ENCODE data around the gene CIRBP. TPM values are rescaled to one million over a fixed set of nuclear protein-coding genes. Genes with fewer than 3 reads are reported as not detected.
"Not testable (repeated sequence)": the region's sequence is repeated elsewhere in the genome, so short reads cannot be mapped to it uniquely, and the experiment has no call there.

CIRBP gene
- polyA plus RNA-seq, 1 donor: 564 TPM

DNA sequence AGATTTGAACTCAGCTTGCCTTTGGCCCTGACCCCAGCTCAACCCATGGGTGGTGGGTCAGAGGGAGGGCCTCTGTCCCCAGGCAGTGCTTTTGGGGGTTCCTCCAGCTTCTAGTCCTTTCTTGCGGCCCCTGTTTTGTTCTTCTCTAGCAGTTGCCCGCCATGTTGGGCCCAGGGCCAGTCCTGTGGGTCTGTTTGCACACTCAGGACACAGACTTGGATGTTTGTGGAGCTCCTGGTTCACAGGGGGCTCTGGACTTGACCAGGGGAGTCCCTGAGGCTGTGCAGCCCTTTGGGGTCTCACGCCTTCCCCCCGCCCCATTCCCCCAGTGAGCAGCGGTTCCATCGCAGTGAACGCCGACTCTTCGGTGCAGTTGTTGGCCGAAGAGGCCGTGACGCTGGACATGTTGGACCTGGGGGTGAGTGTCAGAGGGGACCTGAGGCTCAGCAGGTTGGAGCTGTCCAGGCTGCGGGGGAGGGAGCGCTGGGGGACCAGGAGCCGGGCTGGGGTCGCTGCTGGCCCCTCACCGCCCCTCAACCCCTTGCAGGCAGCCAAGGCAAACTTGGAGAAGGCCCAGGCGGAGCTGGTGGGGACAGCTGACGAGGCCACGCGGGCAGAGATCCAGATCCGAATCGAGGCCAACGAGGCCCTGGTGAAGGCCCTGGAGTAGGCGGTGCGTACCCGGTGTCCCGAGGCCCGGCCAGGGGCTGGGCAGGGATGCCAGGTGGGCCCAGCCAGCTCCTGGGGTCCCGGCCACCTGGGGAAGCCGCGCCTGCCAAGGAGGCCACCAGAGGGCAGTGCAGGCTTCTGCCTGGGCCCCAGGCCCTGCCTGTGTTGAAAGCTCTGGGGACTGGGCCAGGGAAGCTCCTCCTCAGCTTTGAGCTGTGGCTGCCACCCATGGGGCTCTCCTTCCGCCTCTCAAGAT, 25.1 kb upstream of the CIRBP start:
- Histone ChIP-seq H3K9me3 (ENCODE audit: control insufficient read depth, low read depth, low read length) (no peaks in the 10 kb centered on the region), H3K36me3 (ENCODE audit: control insufficient read depth, insufficient read depth, low read length) (peaks cover 3% of the 10 kb centered on the region), H3K4me3 (ENCODE audit: low read length) (peak overlapping the region; percentile 31), H3K27ac (ENCODE audit: low read length) (peak overlapping the region; percentile 98), H3K4me1 (ENCODE audit: control insufficient read depth, insufficient read depth, low read length) (peaks cover 67% of the 10 kb centered on the region), H3K27me3 (ENCODE audit: control insufficient read depth, insufficient read depth, low read length) (no peaks in the 10 kb centered on the region)
- WGBS (ENCODE audit: insufficient coverage, low lambda C conversion rate): no CpG with 5 or more reads among the region's 33 CpGs
- peak; percentile 84 to 85 for DNase-seq

DNA sequence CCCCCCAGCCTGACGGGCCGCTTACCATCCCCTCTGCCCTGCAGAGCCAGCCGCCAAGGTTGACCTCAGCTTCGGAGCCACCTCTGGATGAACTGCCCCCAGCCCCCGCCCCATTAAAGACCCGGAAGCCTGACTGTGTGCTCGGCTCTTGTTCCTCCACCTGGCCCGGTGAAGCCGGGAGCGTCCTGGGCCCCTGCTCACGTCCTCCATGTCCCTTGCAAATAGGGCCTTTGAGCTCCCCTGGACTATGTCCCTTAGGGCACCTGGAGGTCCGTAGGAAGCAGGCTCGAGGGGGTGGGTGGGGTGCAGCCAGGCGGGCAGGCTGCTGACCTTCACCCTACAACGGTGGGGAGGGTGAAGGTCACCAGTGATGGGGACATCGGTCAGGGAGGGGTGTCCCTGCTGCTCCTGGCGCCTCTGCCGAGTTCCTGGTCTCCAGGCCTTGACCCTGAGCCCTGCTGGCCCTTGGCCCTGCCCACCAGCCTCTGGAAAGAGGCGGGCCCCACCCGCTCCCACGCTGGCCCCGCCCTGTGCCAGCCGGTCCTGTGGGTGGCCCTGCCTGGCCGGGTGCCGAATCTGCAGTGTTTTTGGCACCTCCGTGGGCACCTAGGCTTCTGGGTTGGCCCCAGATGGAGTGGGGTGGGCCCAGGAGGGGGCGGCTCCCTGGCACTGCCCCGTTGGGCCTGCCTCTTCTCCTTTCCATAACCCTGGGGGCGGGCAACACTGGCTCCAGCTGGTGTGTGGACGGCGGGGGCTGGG, 24.3 kb upstream of the CIRBP start:
- DNase-seq: peak; percentile 80 to 92
- Histone ChIP-seq H3K27ac (ENCODE audit: low read length) (peak overlapping the region; percentile 98), H3K9me3 (ENCODE audit: control insufficient read depth, low read depth, low read length) (no peaks in the 10 kb centered on the region), H3K27me3 (ENCODE audit: control insufficient read depth, insufficient read depth, low read length) (no peaks in the 10 kb centered on the region), H3K4me3 (ENCODE audit: low read length) (peak overlapping the region; percentile 31), H3K36me3 (ENCODE audit: control insufficient read depth, insufficient read depth, low read length) (peaks cover 3% of the 10 kb centered on the region), H3K4me1 (ENCODE audit: control insufficient read depth, insufficient read depth, low read length) (peaks cover 61% of the 10 kb centered on the region)
- no CpG with 5 or more reads among the region's 31 CpGs for WGBS (ENCODE audit: insufficient coverage, low lambda C conversion rate)

DNA sequence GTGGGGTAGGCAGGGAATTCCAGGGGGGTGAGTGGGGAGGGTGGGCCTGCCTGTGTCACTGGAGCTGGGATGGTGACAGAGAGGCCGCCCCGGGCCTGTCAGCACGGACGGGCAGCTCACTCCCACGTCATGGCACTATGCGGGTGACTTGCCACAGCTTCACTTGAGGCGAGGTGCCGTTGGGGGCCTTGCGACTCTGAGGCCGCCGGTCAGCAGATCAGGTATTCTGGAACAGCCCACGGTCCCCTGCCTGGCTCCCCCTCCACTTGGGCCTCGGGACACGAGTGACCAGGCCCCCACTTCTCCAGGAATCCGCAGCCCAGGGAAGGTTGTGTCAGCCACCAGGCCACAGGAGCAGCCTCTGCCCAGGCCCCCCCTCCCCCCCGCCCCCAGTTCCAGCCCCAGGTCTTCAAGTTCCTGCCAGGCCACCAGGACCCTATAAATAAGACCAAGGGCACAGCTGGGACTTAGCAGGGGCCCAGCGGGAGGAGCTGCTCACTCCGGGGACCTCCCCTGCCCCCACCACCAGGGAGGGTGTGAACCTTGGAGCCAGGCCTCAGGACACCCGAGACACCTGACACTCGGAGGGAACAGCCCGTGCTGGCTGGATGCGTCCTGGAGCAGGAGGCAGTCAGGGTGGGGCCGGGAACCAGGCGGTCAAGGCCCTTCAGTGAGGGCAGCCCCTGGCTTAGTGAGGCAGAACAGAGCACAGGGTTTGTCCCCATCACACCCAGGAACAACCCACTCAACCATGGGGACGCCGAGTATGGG, 23.5 kb upstream of the CIRBP start:
- Histone ChIP-seq H3K27ac (ENCODE audit: low read length) (peak overlapping the region; percentile 98), H3K4me1 (ENCODE audit: control insufficient read depth, insufficient read depth, low read length) (peaks cover 59% of the 10 kb centered on the region), H3K4me3 (ENCODE audit: low read length) (peak overlapping the region; percentile 31), H3K9me3 (ENCODE audit: control insufficient read depth, low read depth, low read length) (no peaks in the 10 kb centered on the region), H3K27me3 (ENCODE audit: control insufficient read depth, insufficient read depth, low read length) (no peaks in the 10 kb centered on the region), H3K36me3 (ENCODE audit: control insufficient read depth, insufficient read depth, low read length) (peaks cover 4% of the 10 kb centered on the region)
- WGBS (ENCODE audit: insufficient coverage, low lambda C conversion rate): no CpG with 5 or more reads among the region's 26 CpGs
- DNase-seq: peak; percentile 90 to 96

DNA sequence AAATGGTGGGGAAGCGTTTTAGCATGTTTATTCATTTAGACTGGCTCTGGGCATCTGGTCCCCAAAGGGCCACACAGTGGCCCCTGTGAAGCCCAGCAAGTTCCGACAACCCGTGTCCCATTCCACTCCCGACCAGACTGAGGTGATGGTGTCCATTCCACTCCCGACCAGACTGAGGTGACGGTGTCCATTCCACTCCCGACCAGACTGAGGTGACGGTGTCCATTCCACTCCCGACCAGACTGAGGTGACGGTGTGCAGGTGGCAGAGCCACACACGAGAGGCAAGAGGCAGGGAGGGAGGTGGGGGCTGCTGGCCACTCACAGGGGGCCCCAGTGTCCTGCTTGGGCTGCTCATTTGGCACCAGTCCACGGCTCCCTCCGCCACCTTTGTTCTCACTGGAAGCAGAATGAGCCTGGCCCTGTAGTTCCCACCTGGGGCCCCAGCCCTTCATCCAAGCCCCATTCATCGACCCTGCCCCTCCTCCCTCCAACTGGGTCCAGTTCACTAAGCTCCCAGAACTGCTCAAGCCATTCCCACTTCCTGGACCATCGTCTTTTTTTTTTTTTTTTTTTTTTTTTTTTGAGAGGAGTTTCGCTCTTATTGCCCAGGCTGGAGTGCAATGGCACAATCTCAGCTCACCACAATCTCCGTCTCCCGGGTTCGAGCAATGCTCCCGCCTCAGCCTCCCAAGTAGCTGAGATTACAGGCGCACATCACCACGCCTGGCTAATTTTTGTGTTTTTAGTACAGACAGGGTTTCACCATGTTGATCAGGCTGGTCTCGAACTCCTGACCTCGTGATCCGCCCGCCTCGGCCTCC, 22.7 kb upstream of the CIRBP start:
- WGBS (ENCODE audit: insufficient coverage, low lambda C conversion rate): no CpG with 5 or more reads among the region's 27 CpGs
- H3K4me3 ChIP-seq (ENCODE audit: low read length); H3K9me3 ChIP-seq (ENCODE audit: control insufficient read depth, low read depth, low read length); H3K36me3 ChIP-seq (ENCODE audit: control insufficient read depth, insufficient read depth, low read length); H3K27me3 ChIP-seq (ENCODE audit: control insufficient read depth, insufficient read depth, low read length): not testable (repeated sequence)
- Histone ChIP-seq H3K27ac (ENCODE audit: low read length) (peak overlapping the region; percentile 98), H3K4me1 (ENCODE audit: control insufficient read depth, insufficient read depth, low read length) (peaks cover 52% of the 10 kb centered on the region)
- DNase-seq: peak; percentile 60 to 91

DNA sequence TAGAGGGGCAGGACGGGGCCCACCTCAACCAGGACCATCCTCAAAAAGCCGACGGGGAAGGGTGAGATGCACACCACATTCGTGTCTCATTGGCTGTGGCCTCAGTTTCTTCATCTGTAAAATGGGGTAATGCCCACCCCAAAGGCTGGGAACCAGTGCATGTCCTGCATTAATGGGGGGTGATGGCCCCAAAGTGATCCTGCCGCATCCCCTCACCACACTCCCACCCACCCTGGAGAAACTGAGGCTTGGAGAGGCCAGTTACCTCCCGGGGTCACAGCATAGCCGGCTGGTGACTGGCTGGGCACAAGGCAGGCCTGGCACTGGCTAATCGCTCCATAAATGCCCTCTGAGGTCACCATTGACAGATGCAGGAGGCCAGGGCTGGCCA, 21.4 kb upstream of the CIRBP start:
- Histone ChIP-seq H3K4me1 (ENCODE audit: control insufficient read depth, insufficient read depth, low read length) (peaks cover 45% of the 10 kb centered on the region), H3K27ac (ENCODE audit: low read length) (peak overlapping the region; percentile 100), H3K4me3 (ENCODE audit: low read length) (peak overlapping the region; percentile 85), H3K27me3 (ENCODE audit: control insufficient read depth, insufficient read depth, low read length) (no peaks in the 10 kb centered on the region), H3K36me3 (ENCODE audit: control insufficient read depth, insufficient read depth, low read length) (peaks cover 16% of the 10 kb centered on the region), H3K9me3 (ENCODE audit: control insufficient read depth, low read depth, low read length) (no peaks in the 10 kb centered on the region)
- WGBS (ENCODE audit: insufficient coverage, low lambda C conversion rate): no CpG with 5 or more reads among the region's 8 CpGs
- no peak for DNase-seq

DNA sequence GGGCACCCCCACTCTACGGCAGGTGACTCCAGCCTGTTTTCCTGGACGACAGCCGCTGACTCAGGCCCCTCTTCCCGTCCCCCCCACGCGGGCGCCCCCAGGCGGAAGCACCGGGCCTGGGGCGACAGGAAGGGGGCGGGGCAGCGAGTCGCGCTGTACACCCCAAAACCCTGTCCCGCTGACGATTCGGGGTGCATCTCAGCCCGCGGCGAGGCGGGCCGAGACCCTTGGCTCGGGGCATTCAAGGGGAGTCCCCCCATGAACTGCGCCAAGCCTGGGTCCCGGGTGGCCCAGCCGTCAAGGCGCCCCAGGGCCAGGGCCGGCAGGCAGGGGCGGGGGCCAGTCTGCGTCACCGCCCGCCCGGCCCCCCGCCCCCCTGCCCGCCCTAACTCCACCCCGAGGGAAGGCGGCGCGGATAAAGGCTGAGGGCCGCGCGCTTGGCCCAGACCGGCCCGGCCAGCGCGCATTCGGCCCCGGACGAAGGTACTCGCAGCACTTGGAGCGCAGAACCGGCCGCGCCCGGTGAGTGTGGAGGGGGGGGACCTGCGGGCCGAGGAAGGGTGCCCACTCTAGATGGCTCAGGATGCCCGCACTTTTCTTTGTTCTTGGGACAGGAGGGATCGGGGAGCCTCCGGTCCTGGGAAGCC, 20.9 kb upstream of the CIRBP start, which contains the start of gene MIDN:
Gene MIDN, plus strand, starts transcription at position 445 of the 647 bp plus-strand sequence. CDS start 1,714 bp downstream, outside the sequence.
- H3K36me3 ChIP-seq (ENCODE audit: control insufficient read depth, insufficient read depth, low read length): peaks cover 16% of the 10 kb centered on the region

DNA sequence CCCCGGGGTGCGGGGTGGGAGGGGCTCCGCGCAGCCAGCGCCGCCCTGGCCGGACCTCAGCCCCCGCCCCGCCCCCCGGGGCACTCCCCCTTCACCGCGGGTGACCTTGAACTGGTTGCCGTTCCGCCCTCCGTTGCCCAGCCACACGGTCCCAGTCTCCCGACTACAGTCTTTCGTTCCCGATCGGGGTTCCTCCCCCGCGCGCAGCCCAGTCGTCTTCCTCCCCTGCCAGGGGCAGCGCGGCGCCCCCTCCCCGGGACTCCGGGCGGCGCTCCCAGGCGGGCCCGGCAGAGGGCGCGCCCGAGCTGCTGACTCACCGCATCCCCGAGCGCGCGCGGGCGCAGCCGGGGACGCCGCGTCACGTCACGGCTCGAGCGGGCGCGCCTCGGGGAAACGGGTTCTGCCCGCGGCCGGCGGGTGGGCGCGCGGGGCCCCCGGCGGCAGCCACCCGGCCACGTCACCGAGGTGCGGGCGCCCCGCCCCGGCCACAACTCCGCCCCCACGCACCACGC, 20.3 kb upstream of the CIRBP start:
- DNase-seq: peak in 1 of 2 donors; percentile 61
- Histone ChIP-seq H3K27ac (ENCODE audit: low read length) (peak overlapping the region; percentile 100), H3K4me3 (ENCODE audit: low read length) (peak overlapping the region; percentile 85), H3K9me3 (ENCODE audit: control insufficient read depth, low read depth, low read length) (no peaks in the 10 kb centered on the region), H3K36me3 (ENCODE audit: control insufficient read depth, insufficient read depth, low read length) (peaks cover 19% of the 10 kb centered on the region), H3K4me1 (ENCODE audit: control insufficient read depth, insufficient read depth, low read length) (peaks cover 43% of the 10 kb centered on the region), H3K27me3 (ENCODE audit: control insufficient read depth, insufficient read depth, low read length) (no peaks in the 10 kb centered on the region)
- WGBS (ENCODE audit: insufficient coverage, low lambda C conversion rate): no CpG with 5 or more reads among the region's 74 CpGs

More for the DNA sequence above, 20.9 kb upstream of the CIRBP start, which contains the start of gene MIDN:
- H3K27me3 ChIP-seq (ENCODE audit: control insufficient read depth, insufficient read depth, low read length): no peaks in the 10 kb centered on the region
- H3K4me1 ChIP-seq (ENCODE audit: control insufficient read depth, insufficient read depth, low read length): peaks cover 41% of the 10 kb centered on the region
- no peaks in the 10 kb centered on the region for H3K9me3 ChIP-seq (ENCODE audit: control insufficient read depth, low read depth, low read length)
- WGBS (ENCODE audit: insufficient coverage, low lambda C conversion rate): no CpG with 5 or more reads among the region's 60 CpGs
- peak; percentile 77 to 91 for DNase-seq
- peak within 1 kb of the TSS; percentile 85 for H3K4me3 ChIP-seq (ENCODE audit: low read length)
- H3K27ac ChIP-seq (ENCODE audit: low read length): peak within 1 kb of the TSS; percentile 100

DNA sequence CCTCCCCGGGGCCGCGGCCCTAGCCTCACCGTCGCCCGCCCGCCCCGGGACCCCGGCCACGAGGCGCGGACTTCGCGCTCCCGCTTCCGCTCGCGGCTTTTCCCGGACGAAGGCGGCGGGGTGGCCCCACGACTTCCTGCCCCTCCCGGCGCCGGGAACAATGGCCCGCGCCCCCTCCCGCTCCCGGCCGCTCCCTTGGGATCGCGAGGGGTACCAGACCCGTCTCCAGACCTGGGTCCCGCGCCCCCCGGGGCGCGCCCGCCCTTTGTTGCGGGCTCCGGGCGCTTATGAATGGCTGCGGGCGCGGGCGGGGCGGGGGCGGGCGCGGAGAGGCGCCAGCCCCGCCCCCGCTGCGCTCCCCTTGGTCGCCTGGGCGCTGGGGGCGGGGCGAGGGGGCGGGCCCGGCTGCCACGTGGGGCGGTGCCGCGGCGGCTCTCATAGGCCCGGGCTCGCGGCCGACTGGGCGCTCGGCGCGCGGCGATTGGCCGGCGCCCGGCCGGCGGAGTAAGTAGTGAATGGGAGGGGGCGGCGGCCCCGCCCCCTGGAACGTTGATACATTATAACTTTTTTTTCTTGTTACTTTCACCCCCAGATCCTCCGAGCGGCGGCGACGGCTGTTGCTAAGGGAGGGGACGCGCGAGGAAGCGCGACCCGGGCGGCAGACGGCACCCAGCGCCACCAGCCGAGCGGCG, 19.7 kb upstream of the CIRBP start:
- WGBS (ENCODE audit: insufficient coverage, low lambda C conversion rate): no CpG with 5 or more reads among the region's 102 CpGs
- peak; percentile 97 to 98 for DNase-seq
- Histone ChIP-seq H3K36me3 (ENCODE audit: control insufficient read depth, insufficient read depth, low read length) (peaks cover 21% of the 10 kb centered on the region), H3K27me3 (ENCODE audit: control insufficient read depth, insufficient read depth, low read length) (no peaks in the 10 kb centered on the region), H3K9me3 (ENCODE audit: control insufficient read depth, low read depth, low read length) (no peaks in the 10 kb centered on the region), H3K4me1 (ENCODE audit: control insufficient read depth, insufficient read depth, low read length) (peaks cover 41% of the 10 kb centered on the region), H3K27ac (ENCODE audit: low read length) (peak overlapping the region; percentile 100), H3K4me3 (ENCODE audit: low read length) (peak overlapping the region; percentile 86)
